Measurements from ENCODE around the gene KIRREL3. TPM values are rescaled to one million over a fixed set of nuclear protein-coding genes. Genes with fewer than 3 reads are reported as not detected.

Gene KIRREL3
- total RNA-seq, 1 experiment from 2014 or later: 2.2 TPM

DNA sequence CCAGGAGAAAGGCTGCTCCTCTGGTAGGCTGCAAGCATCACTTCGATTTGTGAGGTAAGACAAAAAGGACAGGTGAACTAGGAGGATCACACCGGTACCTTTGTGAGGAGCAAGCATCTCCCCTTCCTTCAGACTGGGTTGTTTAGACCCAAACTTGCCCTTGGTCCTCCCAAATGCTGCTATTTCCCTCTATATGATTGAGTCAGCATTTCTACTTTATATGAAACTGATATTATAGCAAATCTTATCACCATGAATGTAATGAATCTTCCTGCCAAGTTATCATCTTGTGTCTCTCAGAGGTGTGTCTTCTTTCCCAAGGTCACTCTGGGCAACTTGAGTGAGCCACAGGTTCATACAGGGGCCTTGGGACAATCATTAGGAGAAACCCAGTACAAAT lies 61.0 kb downstream of the KIRREL3 start:
- ChIA-PET CTCF (no interaction called here), POLR2A (ENCODE audit: unreplicated experiment) (no interaction called here)
- H3K9me2 ChIP-seq (ENCODE audit: insufficient read depth): no peaks in the 10 kb centered on the region
- H3K79me2 ChIP-seq (ENCODE audit: low read depth): no peaks in the 10 kb centered on the region
- no peaks in the 10 kb centered on the region for H3F3A ChIP-seq (ENCODE audit: insufficient read depth, low read depth)
- H2AFZ ChIP-seq: no peak overlapping the region
- peaks cover 47% of the 10 kb centered on the region for H3K27me3 ChIP-seq (ENCODE audit: insufficient read depth, low read depth)
- H3K9me3 ChIP-seq (ENCODE audit: insufficient read depth, low read depth): no peaks in the 10 kb centered on the region
- no peak for DNase-seq
- H3K36me3 ChIP-seq (ENCODE audit: low read depth): no peaks in the 10 kb centered on the region
- no peak overlapping the region for H3K4me2 ChIP-seq
- no peak overlapping the region for H3K4me3 ChIP-seq
- TF ChIP-seq EZH2 (IDR thresholded peaks at IDR 0.05; ENCODE audit: low read depth): no peak
- TF ChIP-seq, protein P1, sequence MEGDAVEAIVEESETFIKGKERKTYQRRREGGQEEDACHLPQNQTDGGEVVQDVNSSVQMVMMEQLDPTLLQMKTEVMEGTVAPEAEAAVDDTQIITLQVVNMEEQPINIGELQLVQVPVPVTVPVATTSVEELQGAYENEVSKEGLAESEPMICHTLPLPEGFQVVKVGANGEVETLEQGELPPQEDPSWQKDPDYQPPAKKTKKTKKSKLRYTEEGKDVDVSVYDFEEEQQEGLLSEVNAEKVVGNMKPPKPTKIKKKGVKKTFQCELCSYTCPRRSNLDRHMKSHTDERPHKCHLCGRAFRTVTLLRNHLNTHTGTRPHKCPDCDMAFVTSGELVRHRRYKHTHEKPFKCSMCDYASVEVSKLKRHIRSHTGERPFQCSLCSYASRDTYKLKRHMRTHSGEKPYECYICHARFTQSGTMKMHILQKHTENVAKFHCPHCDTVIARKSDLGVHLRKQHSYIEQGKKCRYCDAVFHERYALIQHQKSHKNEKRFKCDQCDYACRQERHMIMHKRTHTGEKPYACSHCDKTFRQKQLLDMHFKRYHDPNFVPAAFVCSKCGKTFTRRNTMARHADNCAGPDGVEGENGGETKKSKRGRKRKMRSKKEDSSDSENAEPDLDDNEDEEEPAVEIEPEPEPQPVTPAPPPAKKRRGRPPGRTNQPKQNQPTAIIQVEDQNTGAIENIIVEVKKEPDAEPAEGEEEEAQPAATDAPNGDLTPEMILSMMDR (conservative IDR thresholded peaks at IDR 0.05): no peak
- no peak overlapping the region for H3K27ac ChIP-seq
- H4K20me1 ChIP-seq (ENCODE audit: insufficient read depth): no peaks in the 10 kb centered on the region
- BruUV-seq (replicated peaks): no TSS peak
- intact Hi-C loops (cut with micrococcal nuclease; ENCODE audit: unreplicated experiment): no loop called here
- H3K4me1 ChIP-seq (replicated peaks; ENCODE audit: insufficient read depth): no peaks in the 10 kb centered on the region

DNA sequence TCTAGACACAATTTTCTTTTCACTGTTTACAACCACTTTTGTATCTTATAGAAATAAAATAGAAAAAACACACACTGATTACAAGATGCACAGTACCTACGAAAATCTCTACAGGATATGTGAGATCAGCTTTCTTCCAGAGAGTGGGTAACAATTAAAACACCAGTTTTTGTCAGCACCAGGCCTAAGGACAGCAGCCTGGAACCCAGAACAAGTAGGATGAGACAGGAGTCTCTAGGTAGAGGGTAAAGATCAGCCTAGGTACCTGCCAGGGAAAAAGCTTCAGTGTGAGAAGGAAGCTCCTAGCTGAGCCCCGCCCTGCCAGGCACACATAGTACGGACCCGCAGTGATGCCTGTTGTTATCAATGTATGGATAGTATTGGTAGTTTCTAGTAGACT lies 61.9 kb downstream of the KIRREL3 start:
- intact Hi-C loops (cut with micrococcal nuclease; ENCODE audit: unreplicated experiment): no loop called here
- TF ChIP-seq, protein P1 (conservative IDR thresholded peaks at IDR 0.05): no peak
- no peak for TF ChIP-seq EZH2 (IDR thresholded peaks at IDR 0.05; ENCODE audit: low read depth)
- Histone ChIP-seq H4K20me1 (ENCODE audit: insufficient read depth) (no peaks in the 10 kb centered on the region), H3K4me1 (replicated peaks; ENCODE audit: insufficient read depth) (no peaks in the 10 kb centered on the region), H3K9me2 (ENCODE audit: insufficient read depth) (no peaks in the 10 kb centered on the region), H3K4me3 (no peak overlapping the region), H3K36me3 (ENCODE audit: low read depth) (no peaks in the 10 kb centered on the region), H3K27me3 (ENCODE audit: insufficient read depth, low read depth) (peaks cover 38% of the 10 kb centered on the region), H2AFZ (no peak overlapping the region), H3K4me2 (no peak overlapping the region), H3F3A (ENCODE audit: insufficient read depth, low read depth) (no peaks in the 10 kb centered on the region), H3K27ac (no peak overlapping the region), H3K9me3 (ENCODE audit: insufficient read depth, low read depth) (no peaks in the 10 kb centered on the region), H3K79me2 (ENCODE audit: low read depth) (no peaks in the 10 kb centered on the region)
- POLR2A ChIA-PET (ENCODE audit: unreplicated experiment): no interaction called here
- BruUV-seq (replicated peaks): no TSS peak
- DNase-seq: no peak
- CTCF ChIA-PET: no interaction called here

DNA sequence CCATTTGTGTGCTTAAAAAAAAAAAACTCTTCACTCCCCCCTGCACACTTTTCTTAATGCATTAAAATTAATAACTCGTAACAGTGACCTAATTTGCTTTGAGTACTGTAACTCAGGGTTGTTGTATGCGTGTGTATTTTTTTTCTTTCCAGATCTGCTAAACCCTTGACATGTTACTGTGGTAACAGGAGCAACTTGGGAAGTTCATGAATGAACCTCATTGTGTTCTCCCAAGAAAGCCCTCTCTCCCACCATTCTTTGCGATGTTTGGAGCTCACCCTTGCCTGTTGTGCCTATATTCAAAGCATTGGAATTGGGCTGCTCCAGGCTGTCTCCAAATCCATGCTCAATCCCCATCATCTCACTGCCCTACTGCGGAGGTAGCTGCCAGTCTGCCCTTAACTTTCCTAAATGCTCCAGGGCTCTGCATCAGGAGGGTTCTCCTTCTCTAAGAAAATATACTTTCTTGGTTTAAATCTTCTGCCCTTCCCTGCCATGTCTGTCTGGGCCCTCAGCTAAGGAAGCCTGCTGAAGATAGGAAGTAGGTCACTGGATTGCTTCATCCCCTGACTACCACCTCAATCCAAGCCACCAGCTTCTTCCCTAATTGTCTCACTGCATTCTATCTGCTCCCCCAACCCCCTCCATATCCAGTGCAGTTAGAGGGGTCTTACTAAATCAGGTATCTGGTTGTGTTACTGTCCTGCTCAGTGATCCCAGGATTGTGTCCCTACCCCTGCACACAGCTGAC lies 70.3 kb downstream of the KIRREL3 start:
- Histone ChIP-seq H3K4me3 (no peak overlapping the region), H3K4me1 (replicated peaks; ENCODE audit: insufficient read depth) (no peaks in the 10 kb centered on the region), H3K36me3 (ENCODE audit: low read depth) (no peaks in the 10 kb centered on the region), H3K4me2 (no peak overlapping the region), H3F3A (ENCODE audit: insufficient read depth, low read depth) (no peaks in the 10 kb centered on the region), H2AFZ (no peak overlapping the region), H3K79me2 (ENCODE audit: low read depth) (no peaks in the 10 kb centered on the region), H3K9me2 (ENCODE audit: insufficient read depth) (no peaks in the 10 kb centered on the region; the same call in none of the 2 replicates), H4K20me1 (ENCODE audit: insufficient read depth) (no peaks in the 10 kb centered on the region), H3K27ac (no peak overlapping the region), H3K9me3 (ENCODE audit: insufficient read depth, low read depth) (no peaks in the 10 kb centered on the region), H3K27me3 (ENCODE audit: insufficient read depth, low read depth) (peaks cover 5% of the 10 kb centered on the region; the same call in 1 of the 2 replicates)
- ChIA-PET POLR2A (ENCODE audit: unreplicated experiment) (no interaction called here), CTCF (no interaction called here)
- DNase-seq: no peak
- TF ChIP-seq, protein P1 (conservative IDR thresholded peaks at IDR 0.05): no peak
- no peak for TF ChIP-seq EZH2 (IDR thresholded peaks at IDR 0.05; ENCODE audit: low read depth)
- BruUV-seq (replicated peaks): no TSS peak
- intact Hi-C loops (cut with micrococcal nuclease; ENCODE audit: unreplicated experiment): no loop called here
